D721Med (cell line): ENCODE measurements around the gene DCDC2.
"Not testable (repeated sequence)": the region's sequence is repeated elsewhere in the genome, so short reads cannot be mapped to it uniquely, and the experiment has no call there.

Experiments used
- DNase-seq: peaks from one replicate; pipeline ENCODE4 v3.0.0; 2011; ENCODE audit warnings: low spot score; ENCODE audit not compliant: insufficient read length
- FAIRE-seq: peaks from 2 replicates; lab custom pipeline; 2011; peaks lifted over from hg19 to GRCh38; lab: Jason Lieb, UNC
- CTCF ChIP-seq: IDR thresholded peaks from 2 replicates; pipeline ENCODE4 v1.5.1; 2012; ENCODE audit warnings: mild to moderate bottlenecking, control low read depth; ENCODE audit not compliant: insufficient read depth; ENCODE audit errors: missing control alignments

The DCDC2 gene

GRCh38 chr6:24387818-24388217 lies 30.0 kb upstream of the DCDC2 start:
- no peak for FAIRE-seq
- TF ChIP-seq CTCF = no peak
- no peak for DNase-seq

GRCh38 chr6:24385536-24386269 lies 27.8 kb upstream of the DCDC2 start:
- DNase-seq = no peak
- no peak for FAIRE-seq
- TF ChIP-seq CTCF = no peak

- not testable (repeated sequence) for DNase-seq, FAIRE-seq
Measured at GRCh38 chr6:24384369-24385130, 26.7 kb upstream of the DCDC2 start.

- not testable (repeated sequence) for FAIRE-seq
Measured at GRCh38 chr6:24382891-24383494, 25.1 kb upstream of the DCDC2 start.

GRCh38 chr6:24382220-24382540 lies 24.3 kb upstream of the DCDC2 start:
- no peak for FAIRE-seq
- no peak for DNase-seq

More at GRCh38 chr6:24382891-24383494, 25.1 kb upstream of the DCDC2 start:
- not testable (repeated sequence) for DNase-seq

GRCh38 chr6:24381476-24382219 lies 23.8 kb upstream of the DCDC2 start:
- DNase-seq (no peak), FAIRE-seq (no peak)
- no peak for TF ChIP-seq CTCF

More at GRCh38 chr6:24382220-24382540, 24.3 kb upstream of the DCDC2 start:
- TF ChIP-seq CTCF = no peak

- DNase-seq (no peak), FAIRE-seq (no peak)
- no peak for TF ChIP-seq CTCF
Measured at GRCh38 chr6:24378473-24379097, 20.7 kb upstream of the DCDC2 start.
